ENCODE measurements around the gene PCDHA12. TPM values are rescaled to one million over a fixed set of nuclear protein-coding genes. Genes with fewer than 3 reads are reported as not detected.

PCDHA12 gene
- total and polyA plus RNA-seq, 9 of the 15 experiments (the other 6 are each of a cell fraction or from before 2014, with no cell fraction given), result not detected

DNA sequence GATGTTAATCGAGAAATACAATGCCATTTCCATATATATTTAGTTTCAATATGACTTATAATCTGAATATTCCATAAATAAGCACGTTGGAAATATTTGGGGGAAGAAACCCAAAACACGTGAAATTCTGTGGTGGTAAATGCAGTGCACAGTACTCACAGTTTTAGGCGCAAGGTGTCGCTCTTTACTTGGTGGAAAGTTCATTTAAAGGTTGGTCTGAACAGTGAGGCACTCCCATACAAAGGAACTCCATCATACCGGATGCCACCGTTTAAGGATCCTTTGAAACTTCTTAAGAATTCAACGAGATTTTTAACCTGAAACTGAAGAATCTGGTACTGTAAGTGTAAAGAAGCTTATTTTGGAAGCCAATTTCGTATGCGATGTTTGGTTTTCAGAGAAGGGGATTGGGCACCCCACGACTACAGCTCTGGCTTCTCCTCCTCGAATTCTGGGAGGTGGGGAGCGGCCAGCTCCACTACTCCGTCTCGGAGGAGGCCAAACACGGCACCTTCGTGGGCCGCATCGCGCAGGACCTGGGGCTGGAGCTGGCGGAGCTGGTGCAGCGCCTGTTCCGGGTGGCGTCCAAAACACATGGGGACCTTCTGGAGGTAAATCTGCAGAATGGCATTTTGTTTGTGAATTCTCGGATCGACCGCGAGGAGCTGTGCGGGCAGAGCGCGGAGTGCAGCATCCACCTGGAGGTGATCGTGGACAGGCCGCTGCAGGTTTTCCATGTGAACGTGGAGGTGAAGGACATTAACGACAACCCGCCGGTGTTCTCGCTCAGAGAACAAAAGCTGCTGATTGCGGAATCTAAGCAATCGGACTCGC lies 6.2 kb upstream of the PCDHA12 start, which contains the start of gene PCDHA11:
Gene PCDHA11 (plus strand): TSS at position 237 of the 834 bp plus-strand sequence. CDS start 147 bp downstream, at position 384.
- no peaks in the 10 kb centered on the region for H3K9me3 ChIP-seq (replicated peaks; ENCODE audit: control insufficient read depth, insufficient read depth, low read depth, low read length)
- no peak within 1 kb of the TSS for H3K9ac ChIP-seq (ENCODE audit: insufficient read depth in 1 of 2, low read depth in 2 of 2, low read length in 2 of 2)
- no peak within 1 kb of the TSS for H3K4me2 ChIP-seq (ENCODE audit: insufficient read depth, low read length)
- no TSS peak for BruUV-seq (replicated peaks)
- in situ Hi-C loops (cut with MboI), result no loop called here
- 2% methylated on average over 41 of the region's 41 CpGs for WGBS (ENCODE audit: insufficient coverage, low coverage, missing lambda C conversion rate)
- no peak within 1 kb of the TSS for H3K27ac ChIP-seq (ENCODE audit: extremely low read depth, low read depth, low read length)
- no peak for FAIRE-seq
- intact Hi-C loops (cut with micrococcal nuclease), result loop anchor here (5.0 kb wide), 1 partner anchor 173 kb away; no protein-coding TSS in a partner anchor
- ChIA-PET CTCF (ENCODE audit: low intra/inter-chr PET ratio) (no interaction called here), POLR2A (interaction anchor here (0.6 kb wide), 1 partner anchor 11 kb away, joined by 3 read pairs; no protein-coding TSS in a partner anchor)
- no peaks in the 10 kb centered on the region for H4K20me1 ChIP-seq (replicated peaks; ENCODE audit: control insufficient read depth, insufficient read depth, low read length)
- no peaks in the 10 kb centered on the region for H3K9me1 ChIP-seq (ENCODE audit: control insufficient read depth, insufficient read depth, low read length)
- H2AFZ ChIP-seq (ENCODE audit: low read depth, low read length), result no peak within 1 kb of the TSS
- H3K36me3 ChIP-seq (ENCODE audit: control insufficient read depth, insufficient read depth, low read length), result no peaks in the 10 kb centered on the region
- no peaks in the 10 kb centered on the region for H3K4me1 ChIP-seq (replicated peaks in 1 of 2; ENCODE audit: control insufficient read depth in 2 of 2, insufficient read depth in 2 of 2, low read length in 2 of 2)
- DNase-seq (ENCODE audit: extremely low read depth in 1 of 4, low spot score in 3 of 4), result peak in 2 of 4 experiments; percentile 7 to 19
- no peak within 1 kb of the TSS for H3K4me3 ChIP-seq
- H3K79me2 ChIP-seq (ENCODE audit: control insufficient read depth, insufficient read depth, low read length), result no peaks in the 10 kb centered on the region
- no peaks in the 10 kb centered on the region for H3K27me3 ChIP-seq (ENCODE audit: control insufficient read depth in 2 of 2, insufficient read depth in 2 of 2, low read length in 2 of 2)
- ATAC-seq, result peak; percentile 68; the same call in 2 of the 3 replicates
- TF ChIP-seq, protein P1, sequence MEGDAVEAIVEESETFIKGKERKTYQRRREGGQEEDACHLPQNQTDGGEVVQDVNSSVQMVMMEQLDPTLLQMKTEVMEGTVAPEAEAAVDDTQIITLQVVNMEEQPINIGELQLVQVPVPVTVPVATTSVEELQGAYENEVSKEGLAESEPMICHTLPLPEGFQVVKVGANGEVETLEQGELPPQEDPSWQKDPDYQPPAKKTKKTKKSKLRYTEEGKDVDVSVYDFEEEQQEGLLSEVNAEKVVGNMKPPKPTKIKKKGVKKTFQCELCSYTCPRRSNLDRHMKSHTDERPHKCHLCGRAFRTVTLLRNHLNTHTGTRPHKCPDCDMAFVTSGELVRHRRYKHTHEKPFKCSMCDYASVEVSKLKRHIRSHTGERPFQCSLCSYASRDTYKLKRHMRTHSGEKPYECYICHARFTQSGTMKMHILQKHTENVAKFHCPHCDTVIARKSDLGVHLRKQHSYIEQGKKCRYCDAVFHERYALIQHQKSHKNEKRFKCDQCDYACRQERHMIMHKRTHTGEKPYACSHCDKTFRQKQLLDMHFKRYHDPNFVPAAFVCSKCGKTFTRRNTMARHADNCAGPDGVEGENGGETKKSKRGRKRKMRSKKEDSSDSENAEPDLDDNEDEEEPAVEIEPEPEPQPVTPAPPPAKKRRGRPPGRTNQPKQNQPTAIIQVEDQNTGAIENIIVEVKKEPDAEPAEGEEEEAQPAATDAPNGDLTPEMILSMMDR (IDR thresholded peaks at IDR 0.05 in 2 of 3, conservative IDR thresholded peaks at IDR 0.05 in 1 of 3; ENCODE audit: insufficient read depth in 2 of 3, low read depth in 1 of 3, low read length in 3 of 3), result peak; percentile 13 to 47 (median 24); a peak in 2 of 6 replicates
- TF ChIP-seq ZSCAN32 (CRISPR knock-in tag; IDR thresholded peaks at IDR 0.05), result no peak
- peak in 1 of 2 experiments; percentile 26; a peak in 1 of 4 replicates for TF ChIP-seq RAD21 (CRISPR knock-in tag; conservative IDR thresholded peaks at IDR 0.05 in 1 of 2, IDR thresholded peaks at IDR 0.05 in 1 of 2)
- TF ChIP-seq, protein P2, sequence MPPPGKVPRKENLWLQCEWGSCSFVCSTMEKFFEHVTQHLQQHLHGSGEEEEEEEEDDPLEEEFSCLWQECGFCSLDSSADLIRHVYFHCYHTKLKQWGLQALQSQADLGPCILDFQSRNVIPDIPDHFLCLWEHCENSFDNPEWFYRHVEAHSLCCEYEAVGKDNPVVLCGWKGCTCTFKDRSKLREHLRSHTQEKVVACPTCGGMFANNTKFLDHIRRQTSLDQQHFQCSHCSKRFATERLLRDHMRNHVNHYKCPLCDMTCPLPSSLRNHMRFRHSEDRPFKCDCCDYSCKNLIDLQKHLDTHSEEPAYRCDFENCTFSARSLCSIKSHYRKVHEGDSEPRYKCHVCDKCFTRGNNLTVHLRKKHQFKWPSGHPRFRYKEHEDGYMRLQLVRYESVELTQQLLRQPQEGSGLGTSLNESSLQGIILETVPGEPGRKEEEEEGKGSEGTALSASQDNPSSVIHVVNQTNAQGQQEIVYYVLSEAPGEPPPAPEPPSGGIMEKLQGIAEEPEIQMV (tag; conservative IDR thresholded peaks at IDR 0.05; ENCODE audit: low read depth), result no peak
- TF ChIP-seq, protein P3, sequence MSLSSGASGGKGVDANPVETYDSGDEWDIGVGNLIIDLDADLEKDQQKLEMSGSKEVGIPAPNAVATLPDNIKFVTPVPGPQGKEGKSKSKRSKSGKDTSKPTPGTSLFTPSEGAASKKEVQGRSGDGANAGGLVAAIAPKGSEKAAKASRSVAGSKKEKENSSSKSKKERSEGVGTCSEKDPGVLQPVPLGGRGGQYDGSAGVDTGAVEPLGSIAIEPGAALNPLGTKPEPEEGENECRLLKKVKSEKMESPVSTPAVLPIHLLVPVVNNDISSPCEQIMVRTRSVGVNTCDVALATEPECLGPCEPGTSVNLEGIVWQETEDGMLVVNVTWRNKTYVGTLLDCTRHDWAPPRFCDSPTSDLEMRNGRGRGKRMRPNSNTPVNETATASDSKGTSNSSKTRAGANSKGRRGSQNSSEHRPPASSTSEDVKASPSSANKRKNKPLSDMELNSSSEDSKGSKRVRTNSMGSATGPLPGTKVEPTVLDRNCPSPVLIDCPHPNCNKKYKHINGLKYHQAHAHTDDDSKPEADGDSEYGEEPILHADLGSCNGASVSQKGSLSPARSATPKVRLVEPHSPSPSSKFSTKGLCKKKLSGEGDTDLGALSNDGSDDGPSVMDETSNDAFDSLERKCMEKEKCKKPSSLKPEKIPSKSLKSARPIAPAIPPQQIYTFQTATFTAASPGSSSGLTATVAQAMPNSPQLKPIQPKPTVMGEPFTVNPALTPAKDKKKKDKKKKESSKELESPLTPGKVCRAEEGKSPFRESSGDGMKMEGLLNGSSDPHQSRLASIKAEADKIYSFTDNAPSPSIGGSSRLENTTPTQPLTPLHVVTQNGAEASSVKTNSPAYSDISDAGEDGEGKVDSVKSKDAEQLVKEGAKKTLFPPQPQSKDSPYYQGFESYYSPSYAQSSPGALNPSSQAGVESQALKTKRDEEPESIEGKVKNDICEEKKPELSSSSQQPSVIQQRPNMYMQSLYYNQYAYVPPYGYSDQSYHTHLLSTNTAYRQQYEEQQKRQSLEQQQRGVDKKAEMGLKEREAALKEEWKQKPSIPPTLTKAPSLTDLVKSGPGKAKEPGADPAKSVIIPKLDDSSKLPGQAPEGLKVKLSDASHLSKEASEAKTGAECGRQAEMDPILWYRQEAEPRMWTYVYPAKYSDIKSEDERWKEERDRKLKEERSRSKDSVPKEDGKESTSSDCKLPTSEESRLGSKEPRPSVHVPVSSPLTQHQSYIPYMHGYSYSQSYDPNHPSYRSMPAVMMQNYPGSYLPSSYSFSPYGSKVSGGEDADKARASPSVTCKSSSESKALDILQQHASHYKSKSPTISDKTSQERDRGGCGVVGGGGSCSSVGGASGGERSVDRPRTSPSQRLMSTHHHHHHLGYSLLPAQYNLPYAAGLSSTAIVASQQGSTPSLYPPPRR (CRISPR knock-in tag; IDR thresholded peaks at IDR 0.05; ENCODE audit: borderline replicate concordance), result no peak
- TF ChIP-seq HDGF (IDR thresholded peaks at IDR 0.05), result no peak
- TF ChIP-seq, protein P4, sequence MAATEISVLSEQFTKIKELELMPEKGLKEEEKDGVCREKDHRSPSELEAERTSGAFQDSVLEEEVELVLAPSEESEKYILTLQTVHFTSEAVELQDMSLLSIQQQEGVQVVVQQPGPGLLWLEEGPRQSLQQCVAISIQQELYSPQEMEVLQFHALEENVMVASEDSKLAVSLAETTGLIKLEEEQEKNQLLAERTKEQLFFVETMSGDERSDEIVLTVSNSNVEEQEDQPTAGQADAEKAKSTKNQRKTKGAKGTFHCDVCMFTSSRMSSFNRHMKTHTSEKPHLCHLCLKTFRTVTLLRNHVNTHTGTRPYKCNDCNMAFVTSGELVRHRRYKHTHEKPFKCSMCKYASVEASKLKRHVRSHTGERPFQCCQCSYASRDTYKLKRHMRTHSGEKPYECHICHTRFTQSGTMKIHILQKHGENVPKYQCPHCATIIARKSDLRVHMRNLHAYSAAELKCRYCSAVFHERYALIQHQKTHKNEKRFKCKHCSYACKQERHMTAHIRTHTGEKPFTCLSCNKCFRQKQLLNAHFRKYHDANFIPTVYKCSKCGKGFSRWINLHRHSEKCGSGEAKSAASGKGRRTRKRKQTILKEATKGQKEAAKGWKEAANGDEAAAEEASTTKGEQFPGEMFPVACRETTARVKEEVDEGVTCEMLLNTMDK (IDR thresholded peaks at IDR 0.05; ENCODE audit: borderline replicate concordance, insufficient read depth, low read depth, low read length, poor library complexity, severe bottlenecking), result no peak
- TF ChIP-seq SPI1 (IDR thresholded peaks at IDR 0.05; ENCODE audit: borderline replicate concordance, low read depth, low read length), result no peak
